HG03280 (cell line): ENCODE measurements around the gene POFUT2.

Experiments used
- ATAC-seq: cut with Tn5 transposase; IDR thresholded peaks from one replicate; pipeline ENCODE4 v1.9.1; 2021; ENCODE audit warnings: mild to moderate bottlenecking, moderate library complexity; ENCODE audit not compliant: unreplicated experiment

The POFUT2 gene

DNA sequence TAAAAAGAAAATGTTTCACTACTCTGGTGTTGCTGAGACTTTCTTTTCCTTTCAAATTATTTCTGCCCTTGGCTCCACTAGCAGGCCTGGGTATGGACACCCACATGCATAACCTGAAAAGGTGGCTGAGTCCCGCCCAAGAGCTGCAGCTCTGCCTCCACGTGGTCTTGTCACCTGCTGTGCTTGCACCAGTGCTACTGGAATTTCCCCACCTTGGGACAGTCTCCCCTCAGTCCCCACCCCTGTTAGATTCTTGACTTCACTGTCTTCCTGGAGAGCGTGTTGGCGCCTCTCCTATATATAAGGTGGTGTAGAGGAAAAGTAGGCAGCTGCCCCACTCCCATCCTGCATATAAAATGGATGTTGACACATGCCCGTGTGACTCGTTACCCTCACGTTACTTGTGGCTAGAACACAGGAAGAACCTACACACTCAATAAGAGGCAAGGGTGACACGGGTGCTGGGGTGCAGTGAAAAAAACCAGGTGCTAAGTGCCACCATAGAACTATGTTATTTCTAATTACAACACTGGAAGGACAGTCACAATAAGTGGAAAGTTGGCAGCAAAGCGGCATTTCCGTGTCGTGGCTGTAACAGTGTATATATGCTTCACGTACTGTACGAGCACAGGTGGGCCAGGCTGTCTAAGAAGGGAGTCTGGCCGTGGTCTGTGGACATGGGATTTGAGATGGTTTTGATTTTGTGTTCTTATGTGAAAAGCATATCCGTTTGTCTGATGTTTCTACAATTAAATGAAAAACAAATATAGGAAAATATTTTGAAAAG lies 61.0 kb downstream of the POFUT2 start:
- ATAC-seq = no peak

GRCh38 chr21:45225741-45226327 lies 61.9 kb downstream of the POFUT2 start:
- no peak for ATAC-seq

- ATAC-seq = no peak
These were observed 62.5 kb downstream of the POFUT2 start for GRCh38 chr21:45225041-45225740.

- ATAC-seq = no peak
These were observed 63.3 kb downstream of the POFUT2 start for GRCh38 chr21:45224189-45224938.

GRCh38 chr21:45223236-45224185 lies 64.2 kb downstream of the POFUT2 start:
- ATAC-seq = no peak

- ATAC-seq = no peak
These were observed 65.7 kb downstream of the POFUT2 start for GRCh38 chr21:45222001-45222400.

DNA sequence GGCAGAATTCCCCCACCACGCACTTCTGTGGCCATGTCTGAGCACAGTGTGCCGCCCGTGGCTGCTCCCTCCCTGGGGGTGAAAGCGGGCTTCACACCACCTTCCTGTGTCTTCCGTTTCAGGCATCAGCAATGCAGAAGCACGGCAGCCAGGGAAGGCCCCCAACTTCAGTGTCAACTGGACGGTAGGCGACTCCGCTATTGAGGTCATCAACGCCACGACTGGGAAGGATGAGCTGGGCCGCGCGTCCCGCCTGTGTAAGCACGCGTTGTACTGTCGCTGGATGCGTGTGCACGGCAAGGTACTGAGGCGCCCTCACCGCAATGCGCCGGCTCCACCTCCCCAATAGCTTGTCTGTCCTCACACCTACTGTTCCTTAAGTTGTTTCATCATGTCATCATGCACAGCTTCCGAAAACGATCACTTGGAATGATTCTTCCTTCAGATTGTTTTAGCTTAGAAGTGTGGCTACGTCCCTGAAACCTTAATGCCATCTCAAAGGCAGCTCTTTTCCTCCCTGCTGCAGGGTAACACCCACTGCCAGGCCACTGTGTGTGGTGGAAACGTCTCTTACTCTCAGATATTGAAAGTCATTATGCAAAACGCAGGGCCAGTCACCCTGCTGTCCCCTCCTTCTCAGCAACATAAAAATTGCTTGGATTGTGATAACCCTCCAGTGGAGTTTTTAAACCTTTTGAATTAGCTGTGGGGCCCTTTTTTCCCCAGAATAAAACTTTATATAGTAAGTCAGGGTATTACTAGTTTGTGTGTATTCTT lies 66.8 kb downstream of the POFUT2 start:
- ATAC-seq = no peak

GRCh38 chr21:45220071-45220481 lies 67.6 kb downstream of the POFUT2 start:
- no peak for ATAC-seq

DNA sequence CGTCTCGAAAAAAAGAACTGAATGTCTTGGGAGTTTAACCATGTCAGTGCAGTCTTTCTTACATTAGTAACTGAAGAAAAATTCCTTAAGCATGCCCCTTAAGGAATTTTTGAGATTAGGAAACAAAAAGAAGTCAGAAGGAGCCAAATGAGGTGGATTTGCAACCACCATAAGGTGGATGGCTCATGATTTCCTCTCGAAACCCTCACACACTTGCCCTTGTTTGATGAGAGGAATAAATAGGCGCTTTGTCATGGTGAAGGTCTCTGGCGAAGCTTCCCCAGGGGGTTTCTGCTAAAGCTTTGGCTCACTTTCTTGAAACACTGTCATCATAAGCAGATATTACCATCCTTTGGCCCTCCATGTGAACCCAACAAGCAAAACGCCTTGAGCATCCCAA lies 68.2 kb downstream of the POFUT2 start:
- no peak for ATAC-seq

DNA sequence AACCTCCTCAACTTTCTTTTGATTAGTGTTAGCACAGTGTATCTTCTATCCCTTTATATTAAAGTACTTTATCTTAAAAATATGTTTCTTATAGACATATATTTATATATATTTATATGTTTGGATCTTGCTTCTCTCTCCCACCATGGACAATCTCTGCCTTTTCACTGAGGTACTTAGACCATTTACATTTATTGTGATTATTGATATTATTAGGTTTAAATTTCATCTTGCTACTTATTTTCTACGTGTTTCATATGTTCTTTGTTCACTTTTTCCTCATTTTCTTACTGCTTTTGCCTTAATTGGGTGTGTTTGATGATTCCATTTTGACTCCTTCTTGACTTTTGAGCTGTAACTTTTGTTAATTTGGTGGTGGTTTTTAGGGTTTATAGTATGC lies 70.7 kb downstream of the POFUT2 start:
- no peak for ATAC-seq

DNA sequence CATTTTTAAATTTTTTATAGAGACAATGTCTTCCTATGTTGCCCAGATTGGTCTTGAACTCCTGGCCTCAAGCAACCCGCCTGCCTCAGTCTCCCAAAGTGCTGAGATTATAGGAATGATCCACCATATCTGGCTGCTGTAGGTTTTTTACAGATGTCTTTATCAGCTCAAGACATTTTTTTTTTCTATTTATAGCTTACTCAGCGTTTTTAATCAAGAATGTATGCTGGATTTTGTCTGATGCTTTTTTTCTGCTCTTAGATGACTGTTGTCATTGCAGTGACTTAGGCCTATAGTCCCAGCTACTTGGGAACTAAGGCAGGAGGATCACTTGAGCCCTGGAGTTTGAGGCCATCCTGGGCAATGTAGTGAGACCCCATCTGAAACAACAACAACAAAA lies 72.5 kb downstream of the POFUT2 start:
- ATAC-seq = no peak
